Mesendoderm (in vitro differentiated cells): ENCODE results near the gene DENND1A.

ENCODE experiments used
- DNase-seq: peaks from one replicate; pipeline ENCODE4 v3.0.0; 2013
- H2AK5ac ChIP-seq: 2 replicates; pipeline ENCODE4 v1.6.1; 2013; ENCODE audit warnings: low read length, inconsistent platforms
- H2BK120ac ChIP-seq: 2 replicates; pipeline ENCODE4 v1.6.1; 2013; ENCODE audit warnings: low read depth, mild to moderate bottlenecking, low read length, moderate library complexity, mixed read lengths
- H2BK15ac ChIP-seq: replicated peaks from 2 replicates; pipeline ENCODE4 v1.6.1; 2013; ENCODE audit warnings: low read depth, mild to moderate bottlenecking, moderate library complexity
- H2BK5ac ChIP-seq: 2 replicates; pipeline ENCODE4 v1.6.1; 2013; ENCODE audit warnings: low read length, inconsistent platforms
- H3K18ac ChIP-seq: 2 replicates; pipeline ENCODE4 v1.6.1; 2013; ENCODE audit warnings: mild to moderate bottlenecking, low read length, mixed read lengths
- H3K23ac ChIP-seq: one replicate; pipeline ENCODE4 v1.6.1; 2013; ENCODE audit warnings: low read length
- H3K27ac ChIP-seq: 2 replicates; pipeline ENCODE4 v1.5.1; 2013; ENCODE audit warnings: low read depth, mild to moderate bottlenecking, inconsistent platforms, low read length, moderate library complexity
- H3K27me3 ChIP-seq: 2 replicates; pipeline ENCODE4 v1.6.1; 2013; ENCODE audit warnings: low read length, control low read depth, mild to moderate bottlenecking, inconsistent platforms; ENCODE audit not compliant: insufficient read depth, poor library complexity
- H3K36me3 ChIP-seq: 2 replicates; pipeline ENCODE4 v1.6.1; 2013; ENCODE audit warnings: low read length, inconsistent platforms; ENCODE audit not compliant: control insufficient read depth, insufficient read depth
- H3K4ac ChIP-seq: one replicate; pipeline ENCODE4 v1.6.1; 2013; ENCODE audit warnings: low read depth, mild to moderate bottlenecking, low read length, moderate library complexity
- H3K4me1 ChIP-seq: 2 replicates; pipeline ENCODE4 v1.6.1; 2013; ENCODE audit warnings: low read depth, low read length, inconsistent platforms; ENCODE audit not compliant: control insufficient read depth
- H3K4me2 ChIP-seq: 2 replicates; pipeline ENCODE4 v1.6.1; 2013; ENCODE audit warnings: low read length
- H3K4me3 ChIP-seq: 2 replicates; pipeline ENCODE4 v1.5.1; 2013; ENCODE audit warnings: mild to moderate bottlenecking, low read length
- H3K56ac ChIP-seq: one replicate; pipeline ENCODE4 v1.6.1; 2013; ENCODE audit warnings: low read length
- H3K79me1 ChIP-seq: 2 replicates; pipeline ENCODE4 v1.6.1; 2013; ENCODE audit warnings: low read length, inconsistent platforms
- H3K79me2 ChIP-seq: 2 replicates; pipeline ENCODE4 v1.6.1; 2013; ENCODE audit warnings: mild to moderate bottlenecking, low read length; ENCODE audit not compliant: control insufficient read depth, insufficient read depth
- H3K9ac ChIP-seq: 2 replicates; pipeline ENCODE4 v1.6.1; 2013; ENCODE audit warnings: low read length, inconsistent platforms
- H4K5ac ChIP-seq: one replicate; pipeline ENCODE4 v1.6.1; 2013; ENCODE audit warnings: low read length
- H4K8ac ChIP-seq: one replicate; pipeline ENCODE4 v1.6.1; 2013; ENCODE audit warnings: low read depth, mild to moderate bottlenecking, control low read depth, low read length, moderate library complexity
- WGBS: extraction: QIAGEN DNeasy Blood & Tissue Kit; methylation state at CpG from one replicate; pipeline ENCODE4 v1.1.7; 2013; ENCODE audit warnings: low lambda C conversion rate, missing lambda C conversion rate; ENCODE audit not compliant: insufficient coverage; ENCODE audit errors: extremely low coverage; 5-methylcytosine and 5-hydroxymethylcytosine counted together

The DENND1A gene

GRCh38 chr9:123359546-123359945 lies 570.4 kb downstream of the DENND1A start:
- H3K18ac ChIP-seq, result no peak overlapping the region
- no peak overlapping the region for H3K27ac ChIP-seq
- no peak overlapping the region for H3K23ac ChIP-seq
- no peaks in the 10 kb centered on the region for H3K79me1 ChIP-seq
- no CpG with 5 or more reads among the region's 3 CpGs for WGBS
- no peak overlapping the region for H3K4ac ChIP-seq
- DNase-seq, result no peak
- no peaks in the 10 kb centered on the region for H3K27me3 ChIP-seq
- peaks cover 2% of the 10 kb centered on the region for H3K4me1 ChIP-seq
- no peak overlapping the region for H2AK5ac ChIP-seq
- H2BK120ac ChIP-seq, result no peak overlapping the region
- no peak overlapping the region for H3K9ac ChIP-seq
- H4K8ac ChIP-seq, result no peak overlapping the region
- no peaks in the 10 kb centered on the region for H3K36me3 ChIP-seq
- H2BK5ac ChIP-seq, result no peak overlapping the region
- H3K4me2 ChIP-seq, result no peak overlapping the region
- H3K79me2 ChIP-seq, result no peaks in the 10 kb centered on the region
- no peak overlapping the region for H2BK15ac ChIP-seq
- no peak overlapping the region for H3K56ac ChIP-seq
- no peak overlapping the region for H4K5ac ChIP-seq
- H3K4me3 ChIP-seq, result no peak overlapping the region

GRCh38 chr9:123359106-123359505 lies 570.8 kb downstream of the DENND1A start:
- H2BK15ac ChIP-seq, result no peak overlapping the region
- no peak overlapping the region for H3K23ac ChIP-seq
- H3K36me3 ChIP-seq, result no peaks in the 10 kb centered on the region
- no peaks in the 10 kb centered on the region for H3K79me2 ChIP-seq
- H3K27ac ChIP-seq, result no peak overlapping the region
- H4K8ac ChIP-seq, result no peak overlapping the region
- no peak overlapping the region for H3K56ac ChIP-seq
- H2BK120ac ChIP-seq, result no peak overlapping the region
- H3K4ac ChIP-seq, result no peak overlapping the region
- no peak overlapping the region for H3K18ac ChIP-seq
- no CpG with 5 or more reads among the region's 2 CpGs for WGBS
- no peak overlapping the region for H4K5ac ChIP-seq
- no peak overlapping the region for H2AK5ac ChIP-seq
- H3K27me3 ChIP-seq, result no peaks in the 10 kb centered on the region
- no peak for DNase-seq
- no peak overlapping the region for H2BK5ac ChIP-seq
- no peak overlapping the region for H3K9ac ChIP-seq
- H3K4me2 ChIP-seq, result no peak overlapping the region
- no peaks in the 10 kb centered on the region for H3K79me1 ChIP-seq
- H3K4me1 ChIP-seq, result peaks cover 2% of the 10 kb centered on the region
- no peak overlapping the region for H3K4me3 ChIP-seq

- no peaks in the 10 kb centered on the region for H3K79me2 ChIP-seq
- no peak overlapping the region for H3K18ac ChIP-seq
- H2BK5ac ChIP-seq, result no peak overlapping the region
- H2AK5ac ChIP-seq, result no peak overlapping the region
- no peak overlapping the region for H3K4me3 ChIP-seq
- no peak overlapping the region for H4K5ac ChIP-seq
- H2BK120ac ChIP-seq, result no peak overlapping the region
- no peak overlapping the region for H2BK15ac ChIP-seq
- no peaks in the 10 kb centered on the region for H3K36me3 ChIP-seq
- no peaks in the 10 kb centered on the region for H3K27me3 ChIP-seq
- H4K8ac ChIP-seq, result no peak overlapping the region
- DNase-seq, result peak; percentile 33
- WGBS, result no CpG with 5 or more reads among the region's 10 CpGs
- H3K4me2 ChIP-seq, result no peak overlapping the region
- no peak overlapping the region for H3K9ac ChIP-seq
- H3K79me1 ChIP-seq, result no peaks in the 10 kb centered on the region
- no peak overlapping the region for H3K4ac ChIP-seq
- peaks cover 2% of the 10 kb centered on the region for H3K4me1 ChIP-seq
- no peak overlapping the region for H3K23ac ChIP-seq
- no peak overlapping the region for H3K27ac ChIP-seq
- H3K56ac ChIP-seq, result no peak overlapping the region
Measured at GRCh38 chr9:123358181-123358905, 571.6 kb downstream of the DENND1A start.

GRCh38 chr9:123357743-123358059 lies 572.2 kb downstream of the DENND1A start:
- H3K4me1 ChIP-seq, result peaks cover 2% of the 10 kb centered on the region

GRCh38 chr9:123356851-123357742 lies 572.8 kb downstream of the DENND1A start:
- peak; percentile 36 for DNase-seq
- no peak overlapping the region for H3K9ac ChIP-seq
- H3K27me3 ChIP-seq, result no peaks in the 10 kb centered on the region
- no CpG with 5 or more reads among the region's 19 CpGs for WGBS
- no peak overlapping the region for H2AK5ac ChIP-seq
- H4K5ac ChIP-seq, result no peak overlapping the region
- H3K4me3 ChIP-seq, result no peak overlapping the region
- no peak overlapping the region for H2BK15ac ChIP-seq
- no peaks in the 10 kb centered on the region for H3K79me1 ChIP-seq
- H3K18ac ChIP-seq, result no peak overlapping the region
- H2BK120ac ChIP-seq, result no peak overlapping the region
- no peaks in the 10 kb centered on the region for H3K36me3 ChIP-seq
- H3K4me2 ChIP-seq, result no peak overlapping the region
- H3K23ac ChIP-seq, result no peak overlapping the region
- peaks cover 2% of the 10 kb centered on the region for H3K4me1 ChIP-seq
- H4K8ac ChIP-seq, result no peak overlapping the region
- no peak overlapping the region for H3K27ac ChIP-seq
- H3K79me2 ChIP-seq, result no peaks in the 10 kb centered on the region
- no peak overlapping the region for H2BK5ac ChIP-seq
- H3K56ac ChIP-seq, result no peak overlapping the region
- no peak overlapping the region for H3K4ac ChIP-seq

More at GRCh38 chr9:123357743-123358059, 572.2 kb downstream of the DENND1A start:
- Histone ChIP-seq H3K23ac (no peak overlapping the region), H3K4me3 (no peak overlapping the region), H3K9ac (no peak overlapping the region), H3K27ac (peak overlapping the region; percentile 4), H3K79me2 (no peaks in the 10 kb centered on the region), H3K36me3 (no peaks in the 10 kb centered on the region), H2BK5ac (no peak overlapping the region), H4K5ac (no peak overlapping the region), H3K18ac (no peak overlapping the region), H2BK120ac (no peak overlapping the region), H3K4me2 (no peak overlapping the region), H2BK15ac (no peak overlapping the region), H3K4ac (no peak overlapping the region), H2AK5ac (no peak overlapping the region), H3K27me3 (no peaks in the 10 kb centered on the region), H3K56ac (no peak overlapping the region), H3K79me1 (no peaks in the 10 kb centered on the region), H4K8ac (no peak overlapping the region)
- no CpG with 5 or more reads among the region's 2 CpGs for WGBS
- no peak for DNase-seq
